ENCODE results near the gene CST8.

CST8 gene

DNA sequence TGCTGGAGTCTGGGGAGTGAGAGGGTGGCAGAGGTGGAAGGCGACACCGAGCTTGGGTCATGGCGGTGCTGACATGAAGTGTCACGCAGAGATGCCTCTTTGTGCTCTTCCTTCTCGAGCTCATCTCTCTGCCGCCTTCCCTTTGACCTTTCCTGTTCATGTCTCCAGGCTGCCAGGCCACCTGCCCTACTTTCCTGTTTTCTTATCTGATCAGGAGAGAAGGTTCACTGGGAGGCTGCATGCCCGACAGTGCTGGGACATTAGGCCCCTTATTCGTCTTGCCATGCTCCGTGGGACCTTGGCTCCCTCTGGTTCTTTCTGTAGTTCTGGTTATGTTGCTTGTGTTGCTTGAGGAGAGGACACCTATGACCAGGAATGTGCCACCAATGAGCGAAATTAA is 33.2 kb downstream of the CST8 start:
- no peak for DNase-seq (ENCODE audit: low read depth)

DNA sequence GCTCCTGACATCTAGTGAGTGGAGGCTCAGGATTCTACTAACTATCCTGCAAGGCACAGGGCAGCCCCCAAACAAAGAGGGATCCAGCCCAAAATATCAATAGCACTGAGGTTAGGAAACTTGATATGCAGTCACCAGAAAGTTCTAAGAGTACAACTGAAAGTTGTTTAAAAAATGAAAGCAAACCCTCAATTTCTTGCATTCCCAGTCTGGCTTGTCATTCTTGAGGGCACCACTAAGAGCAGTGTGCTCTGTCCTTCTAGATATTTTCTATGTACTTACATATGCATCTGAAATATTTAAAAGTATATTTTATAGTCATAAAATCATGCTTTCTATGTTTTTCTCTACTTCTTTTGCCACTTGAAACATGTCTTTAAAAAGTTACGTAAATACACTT is 35.9 kb downstream of the CST8 start:
- DNase-seq (ENCODE audit: low read depth): no peak

DNA sequence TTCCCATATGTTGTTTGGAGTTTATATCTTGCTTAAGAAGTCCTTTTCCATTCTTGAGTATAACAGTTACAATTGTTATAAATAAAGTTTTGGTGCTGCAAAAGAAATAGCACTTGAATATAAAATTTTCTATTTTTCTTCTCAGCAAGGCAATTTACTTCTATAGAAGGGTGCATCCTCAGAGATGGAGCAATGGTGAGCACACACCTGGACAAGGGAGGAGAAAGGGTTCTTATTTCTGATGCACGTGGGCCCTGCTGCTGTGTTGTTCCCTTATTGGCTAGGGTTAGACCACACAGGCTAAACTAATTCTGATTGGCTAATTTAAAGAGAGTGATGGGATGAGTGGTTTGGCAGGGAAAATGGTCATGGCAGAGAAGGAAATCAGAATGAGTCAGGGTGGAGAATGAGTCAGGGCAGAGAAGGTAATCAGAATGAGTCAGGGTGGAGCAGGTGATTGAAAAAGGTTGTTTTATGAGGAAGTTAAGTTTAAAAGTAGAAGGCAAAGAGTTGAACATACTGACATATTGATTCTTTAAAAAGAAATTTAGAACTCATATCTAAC is 38.0 kb downstream of the CST8 start:
- DNase-seq (ENCODE audit: low read depth): no peak

DNA sequence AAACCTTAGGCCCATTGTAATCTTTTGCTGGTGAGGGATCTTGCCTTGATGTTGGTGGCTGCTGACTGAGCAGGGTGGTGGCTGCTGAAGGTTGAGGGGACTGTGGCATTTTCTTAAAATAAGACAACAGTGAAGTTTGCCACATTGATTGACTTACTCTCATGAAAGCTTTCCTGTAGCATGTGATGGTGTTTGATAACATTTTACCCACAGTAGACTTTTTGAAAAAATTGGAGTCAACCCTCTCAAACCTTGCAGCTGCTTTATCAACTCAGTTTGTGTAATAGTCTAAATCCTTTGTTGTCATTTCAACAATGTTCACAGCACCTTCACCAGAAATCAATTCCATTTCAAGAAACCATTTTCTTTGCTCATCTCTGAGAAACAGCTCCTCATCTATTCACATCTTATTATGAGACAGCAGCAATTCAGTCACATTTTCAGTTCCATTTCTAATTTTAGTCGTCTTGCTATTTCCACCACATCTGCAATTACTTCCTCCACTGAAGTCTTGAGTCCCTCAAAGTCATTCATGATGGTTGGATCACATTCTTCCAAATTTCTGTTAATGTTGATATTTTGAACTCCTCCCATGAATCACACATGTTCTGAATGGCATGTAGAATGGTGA is 40.1 kb downstream of the CST8 start:
- DNase-seq (ENCODE audit: low read depth): no peak

DNA sequence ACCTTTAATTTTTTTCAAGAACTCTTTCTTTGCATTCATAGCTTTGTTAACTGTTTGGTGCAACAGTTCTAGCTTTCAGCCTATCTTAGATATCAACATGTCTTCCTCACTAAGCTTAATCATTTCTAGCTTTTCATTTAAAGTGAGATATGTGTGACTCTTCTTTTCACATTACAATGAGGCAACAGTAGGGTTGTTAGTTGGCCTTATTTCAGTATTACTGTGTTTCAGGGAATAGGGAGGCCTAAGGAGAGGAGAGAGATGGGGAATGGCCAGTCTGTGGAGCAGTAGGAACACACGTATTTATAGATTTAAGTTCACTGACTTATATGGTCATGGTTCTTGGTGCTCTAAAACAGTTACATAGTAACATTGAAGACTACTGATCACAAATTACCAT is 41.6 kb downstream of the CST8 start:
- no peak for DNase-seq (ENCODE audit: low read depth)

DNA sequence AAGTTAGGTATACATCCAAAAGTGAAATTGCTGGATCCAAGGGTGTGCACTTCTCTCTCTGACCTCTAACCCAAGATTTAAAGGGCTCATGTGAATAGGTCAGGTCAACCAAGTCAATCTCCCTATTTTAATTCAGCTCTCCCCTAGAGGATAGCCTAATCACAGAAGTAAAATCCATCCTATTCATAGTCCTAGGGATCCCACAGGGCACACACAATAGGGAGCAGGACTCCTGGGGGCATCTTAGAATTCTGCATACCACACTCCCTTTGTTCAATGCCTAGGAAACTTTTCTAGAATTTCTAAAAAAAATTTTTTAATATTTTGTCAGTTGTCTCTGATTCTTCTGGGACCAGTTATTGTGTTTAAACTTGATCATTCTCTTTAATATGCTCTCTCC is 42.2 kb downstream of the CST8 start:
- no peak for DNase-seq (ENCODE audit: low read depth)

DNA sequence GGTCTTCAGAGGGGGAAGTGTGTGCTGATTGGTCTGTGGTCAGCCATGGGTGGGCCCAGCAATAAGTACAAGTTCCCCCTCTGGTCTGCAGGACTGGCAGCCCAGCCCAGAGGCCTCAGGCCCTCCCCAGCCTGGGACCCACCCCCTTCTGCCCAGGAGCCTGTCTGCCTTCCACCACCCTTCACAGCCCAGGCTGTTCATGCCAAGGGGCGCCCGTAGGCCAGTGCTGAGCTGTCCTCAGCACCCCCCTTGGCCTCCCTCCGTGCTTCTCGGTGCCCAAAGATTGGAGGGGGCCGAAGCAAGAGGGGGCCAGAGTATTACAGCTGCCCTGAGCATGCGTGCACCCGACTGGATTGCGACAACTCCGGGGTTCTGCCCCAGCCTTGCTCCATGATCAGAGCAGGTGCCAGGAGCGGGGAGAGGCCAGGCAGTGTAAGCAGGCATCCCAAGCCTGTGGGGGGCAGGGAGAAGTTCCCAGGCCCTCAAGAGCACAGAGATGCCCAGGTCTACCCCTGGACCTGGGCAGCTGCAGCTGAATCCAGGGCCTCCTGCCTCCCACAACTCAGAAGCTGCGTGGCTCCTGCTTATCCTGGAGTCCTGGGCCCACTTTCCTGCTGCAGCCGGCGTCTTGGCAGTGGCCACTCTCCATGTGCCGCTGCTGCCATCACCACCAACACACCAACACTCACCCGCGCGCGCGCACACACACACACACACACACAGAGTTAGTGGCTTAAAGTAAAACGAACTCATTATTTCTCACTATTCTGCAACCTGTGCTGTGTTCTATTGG is 44.1 kb downstream of the CST8 start:
- no peak for DNase-seq (ENCODE audit: low read depth)

DNA sequence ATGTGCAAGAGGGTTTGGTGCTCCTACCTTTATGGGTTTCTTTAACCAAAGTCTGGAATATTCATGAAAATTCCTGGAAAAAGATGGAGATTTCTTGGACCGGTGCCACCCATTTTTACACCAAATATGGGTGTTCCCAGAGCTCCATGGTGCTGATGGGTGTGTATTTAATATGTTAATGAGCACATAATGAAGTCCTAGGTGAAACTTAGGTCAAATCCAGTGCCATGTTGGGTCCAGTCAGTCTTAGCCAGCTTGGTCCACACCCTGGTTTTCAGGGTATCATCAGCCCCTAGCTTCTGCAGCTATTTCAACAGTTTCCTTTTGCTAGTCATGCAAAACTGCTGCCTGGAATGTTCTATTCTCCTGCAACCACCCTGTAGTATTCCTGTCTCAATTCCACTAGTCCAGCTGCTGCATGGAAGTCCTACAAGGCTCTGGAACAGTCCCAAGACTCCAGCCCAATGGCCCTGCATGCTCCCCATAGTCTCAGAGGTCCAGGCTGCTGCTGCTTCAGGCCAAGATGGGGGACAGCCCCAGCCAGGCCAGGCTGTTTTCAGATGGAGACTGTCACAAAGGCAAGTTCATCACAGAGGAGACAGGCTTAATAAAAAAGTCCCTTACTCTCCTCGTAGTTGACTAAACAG is 45.5 kb downstream of the CST8 start:
- DNase-seq (ENCODE audit: low read depth): no peak

DNA sequence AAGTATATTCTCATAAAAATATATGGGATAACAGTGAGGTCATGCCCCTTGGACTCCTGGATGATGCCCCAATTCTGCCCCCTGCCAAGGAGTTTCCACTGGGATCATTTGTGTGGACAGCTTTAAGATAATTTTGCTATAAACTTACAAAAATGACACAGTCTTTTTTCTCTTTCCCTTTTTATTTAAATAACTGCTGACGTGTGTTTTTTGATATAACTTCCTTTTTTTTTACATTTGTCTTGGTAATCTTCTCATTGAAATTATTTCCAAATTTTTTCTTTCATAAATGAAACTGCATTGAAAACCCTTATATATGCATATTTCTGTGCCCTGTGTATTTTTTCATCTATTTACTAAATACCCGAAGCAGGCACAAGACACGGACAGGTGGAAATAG is 46.1 kb downstream of the CST8 start:
- DNase-seq (ENCODE audit: low read depth): no peak

DNA sequence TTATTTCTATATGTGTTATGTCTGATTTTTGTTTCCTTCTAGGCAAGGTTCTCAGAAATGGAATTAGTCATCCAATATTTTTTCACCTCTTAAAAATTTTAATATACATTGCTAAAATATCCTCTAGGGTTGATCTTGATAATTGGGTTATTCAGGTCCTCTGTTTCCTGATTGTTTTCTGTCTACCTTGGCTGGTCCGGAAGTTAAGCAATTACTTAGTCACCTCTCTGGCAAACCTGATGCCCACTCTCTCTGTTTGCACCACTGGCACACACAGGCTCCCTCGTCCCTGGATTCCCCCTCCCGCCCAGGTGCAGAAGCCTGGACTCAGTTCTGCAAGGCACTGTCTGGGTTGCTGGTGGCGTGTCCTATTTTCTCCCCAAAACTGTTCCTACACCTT is 49.7 kb downstream of the CST8 start:
- no peak for DNase-seq (ENCODE audit: low read depth)

DNA sequence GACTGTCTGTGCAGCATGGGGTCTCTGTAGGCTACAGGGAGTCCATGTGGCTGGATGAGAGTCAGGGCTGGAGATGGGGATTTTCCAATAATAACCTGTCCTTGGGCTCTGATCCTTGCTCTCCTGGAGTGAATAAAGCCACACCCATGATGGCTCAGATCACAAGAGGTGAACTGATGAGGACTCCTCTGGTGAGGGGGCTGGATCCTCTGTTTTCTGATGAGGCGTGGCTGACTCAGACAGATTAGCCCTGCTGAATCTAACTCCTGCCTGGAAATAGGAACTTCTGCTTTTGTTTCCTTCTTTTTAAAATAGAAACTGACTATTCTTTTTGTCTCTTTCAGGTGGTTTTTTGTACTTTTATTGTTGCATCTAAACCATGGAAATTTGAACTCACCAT is 50.4 kb downstream of the CST8 start:
- no peak for DNase-seq (ENCODE audit: low read depth)

DNA sequence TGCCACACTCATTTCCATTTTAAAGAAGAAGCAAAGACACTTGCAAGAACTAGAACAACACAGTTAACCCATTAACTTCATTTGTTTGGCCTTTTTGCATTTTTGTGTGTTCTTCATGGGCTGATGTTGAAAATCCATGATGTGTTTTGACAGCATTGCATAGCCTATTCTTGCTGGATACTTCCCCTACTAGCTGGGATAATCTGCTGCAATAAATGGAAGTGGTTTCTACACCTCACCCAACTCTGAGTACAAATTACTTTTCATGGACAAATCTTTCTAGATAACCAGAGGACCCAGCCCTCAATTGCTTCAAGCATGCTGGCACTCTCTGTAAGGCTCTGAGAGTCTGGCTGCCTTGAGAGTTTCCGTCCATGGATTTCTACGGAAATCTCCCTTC is 50.9 kb downstream of the CST8 start:
- DNase-seq (ENCODE audit: low read depth): no peak

DNA sequence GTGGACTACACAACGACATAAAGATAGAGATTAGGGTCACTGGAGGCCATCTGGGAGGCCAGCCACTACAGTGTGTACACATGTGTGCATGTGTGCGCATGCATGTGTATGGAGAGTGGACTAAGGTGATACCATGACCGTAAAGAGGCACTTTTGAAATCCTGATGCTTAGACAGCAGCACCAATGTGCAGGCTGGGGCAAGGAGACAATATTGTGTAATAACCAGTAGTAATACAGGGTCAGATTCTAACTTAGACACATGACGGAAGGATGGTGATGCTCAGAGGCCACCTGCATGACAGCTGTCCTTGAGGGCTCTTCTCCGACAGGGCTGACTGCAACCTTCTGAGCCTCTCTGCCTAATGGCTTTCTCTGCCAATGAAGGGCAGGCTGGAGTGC is 51.9 kb downstream of the CST8 start:
- no peak for DNase-seq (ENCODE audit: low read depth)

DNA sequence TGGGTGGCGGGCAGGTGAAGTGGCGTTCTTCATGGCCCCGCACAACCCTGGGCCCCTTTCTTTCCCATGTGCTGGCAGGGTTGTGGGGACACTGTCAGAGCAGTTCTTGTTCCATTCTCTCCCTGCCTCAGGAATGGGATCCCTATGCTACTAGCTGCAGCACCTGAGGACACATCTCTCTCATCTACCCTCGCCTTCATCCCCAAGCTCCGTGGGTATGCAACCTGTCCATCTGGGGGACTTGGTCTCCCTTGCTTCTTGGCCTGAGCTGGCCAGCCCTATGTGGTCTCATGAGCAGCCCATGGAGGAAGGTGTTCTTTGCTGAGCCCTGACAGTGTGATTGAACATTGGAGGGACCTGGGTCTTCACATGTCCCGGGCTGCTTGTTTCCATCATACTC is 53.2 kb downstream of the CST8 start:
- DNase-seq (ENCODE audit: low read depth): no peak
